HepG2 (cell line): ENCODE results near the gene SPHK2. TPM values are rescaled to one million over a fixed set of nuclear protein-coding genes. Genes with fewer than 3 reads are reported as not detected.

ENCODE experiments used
- FOXP4 ChIP-seq: sonication (generic); formaldehyde crosslinking; IDR thresholded peaks from 2 replicates; pipeline ENCODE4 v1.4.0; 2020; ENCODE audit warnings: missing genetic modification reagents
- HNF4A ChIP-seq: sonication (generic); formaldehyde crosslinking; IDR thresholded peaks from 2 replicates; pipeline ENCODE4 v1.4.0; 2020; ENCODE audit warnings: missing genetic modification reagents
- POLR2AphosphoS5 ChIP-seq: IDR thresholded peaks from 2 replicates; pipeline ENCODE4 v1.6.1; 2012; ENCODE audit warnings: low read depth, low read length
- REST ChIP-seq, 2 experiments: IDR thresholded peaks; 2 replicates each; pipeline ENCODE4 v1.6.1; 2011 to 2012; ENCODE audit warnings: low read length in 2 of 2, borderline replicate concordance in 1 of 2, low read depth in 1 of 2, mild to moderate bottlenecking in 1 of 2, moderate library complexity in 1 of 2
- RNF2 ChIP-seq: fragments of 450-650 bp; conservative IDR thresholded peaks from 2 replicates; pipeline ENCODE4 v1.6.1; 2016; ENCODE audit warnings: low read depth
- SIX1 ChIP-seq: sonication (generic); formaldehyde crosslinking; IDR thresholded peaks from 2 replicates; pipeline ENCODE4 v1.4.0; 2020; ENCODE audit warnings: missing genetic modification reagents, borderline replicate concordance
- SP5 ChIP-seq: IDR thresholded peaks from 2 replicates; pipeline ENCODE4 v1.6.1; 2016; ENCODE audit warnings: low read depth, borderline replicate concordance
- SSRP1 ChIP-seq: IDR thresholded peaks from 2 replicates; pipeline ENCODE4 v1.6.1; 2016; ENCODE audit warnings: control low read depth
- USF2 ChIP-seq, 2 experiments: sonication (generic) in 1 of 2; formaldehyde crosslinking in 1 of 2; IDR thresholded peaks; 2 replicates each; pipeline versions ENCODE4 v1.5.1 to v1.6.1; 2011 to 2020; ENCODE audit warnings: borderline replicate concordance in 1 of 2, low read depth in 1 of 2, low read length in 1 of 2, mild to moderate bottlenecking in 1 of 2, missing genetic modification reagents in 1 of 2, moderate library complexity in 1 of 2
- ZFP91 ChIP-seq: sonication (generic); formaldehyde crosslinking; IDR thresholded peaks from 2 replicates; pipeline ENCODE4 v1.9.0; 2022; ENCODE audit warnings: missing genetic modification reagents, mild to moderate bottlenecking, borderline replicate concordance
- ZNF12 ChIP-seq: sonication (generic); formaldehyde crosslinking; IDR thresholded peaks from 2 replicates; pipeline ENCODE4 v1.5.0; 2020; ENCODE audit warnings: missing genetic modification reagents
- ZNF609 ChIP-seq: sonication (generic); formaldehyde crosslinking; IDR thresholded peaks from 2 replicates; pipeline ENCODE4 v1.4.0; 2020; ENCODE audit warnings: mild to moderate bottlenecking, missing genetic modification reagents, borderline replicate concordance
- ZSCAN31 ChIP-seq: sonication (generic); formaldehyde crosslinking; IDR thresholded peaks from 2 replicates; pipeline ENCODE4 v1.5.0; 2020; ENCODE audit warnings: low read depth, mild to moderate bottlenecking, missing genetic modification reagents
- polyA plus RNA-seq, 8 experiments: library from polyadenylated mRNA; depleted of rRNA in 3 of 8; stranded (reverse) in 7 of 8; unstranded in 1 of 8; fragments of >200 nt; fragmentation: Illumina TruSeq in 4 of 8; extraction: Trizol in 4 of 8; gene quantifications; 2 replicates each; pipeline versions ENCODE4 v1.2.1 to v1.2.3, GENCODE V29; 2011 to 2016; ENCODE audit warnings: low read depth in 4 of 8, missing spikeins in 1 of 8, mixed read lengths in 1 of 8; ENCODE audit not compliant: insufficient read depth in 1 of 8
- total RNA-seq, 5 experiments: library from RNA; depleted of rRNA; stranded (reverse); fragments of >200 nt; fragmentation: Illumina TruSeq; extraction: Trizol; gene quantifications; 2 replicates each; pipeline ENCODE4 v1.2.3, GENCODE V29; 2016; ENCODE audit warnings: low read depth in 1 of 5

Gene SPHK2
- total and polyA plus RNA-seq, 2 of the 13 experiments (the other 11 are each of a cell fraction or from before 2014, with no cell fraction given) = 2.9 to 14.4 TPM

- peak; percentile 12; the same call in 1 of the 2 replicates for TF ChIP-seq ZNF609 (CRISPR knock-in tag)
- peak; percentile 83 for TF ChIP-seq HNF4A (CRISPR knock-in tag)
- no peak for TF ChIP-seq FOXP4
- no peak; the same call in 1 of the 2 replicates for TF ChIP-seq POLR2AphosphoS5
- no peak for TF ChIP-seq REST (IDR thresholded peaks at IDR 0.05; ENCODE audit: borderline replicate concordance in 1 of 2, low read depth in 1 of 2, low read length in 2 of 2)
- peak; percentile 77; the same call in 1 of the 2 replicates for TF ChIP-seq ZNF12 (CRISPR knock-in tag)
- peak; percentile 70 for TF ChIP-seq SIX1 (CRISPR knock-in tag)
- peak; percentile 63; the same call in 1 of the 2 replicates for TF ChIP-seq SP5 (CRISPR knock-in tag)
- TF ChIP-seq USF2 (IDR thresholded peaks at IDR 0.05; ENCODE audit: low read depth, low read length) = no peak
- TF ChIP-seq USF2 (CRISPR knock-in tag; IDR thresholded peaks at IDR 0.05; ENCODE audit: borderline replicate concordance) = no peak
- peak; percentile 38; the same call in 1 of the 2 replicates for TF ChIP-seq ZFP91
- TF ChIP-seq RNF2 = peak; percentile 80; the same call in 1 of the 2 replicates
- no peak for TF ChIP-seq SSRP1
- TF ChIP-seq ZSCAN31 (CRISPR knock-in tag) = 0 out of 2 replicates have a peak, but pooled peaks have one; percentile 26
Observed at GRCh38 chr19:48627201-48627864, 8.0 kb downstream of the SPHK2 start (continued).
